ENCODE results near the gene LRRC14B. TPM values are rescaled to one million over a fixed set of nuclear protein-coding genes. Genes with fewer than 3 reads are reported as not detected.

LRRC14B gene
- total and polyA plus RNA-seq, 10 donors, result 0.10 TPM; not detected in 9

DNA sequence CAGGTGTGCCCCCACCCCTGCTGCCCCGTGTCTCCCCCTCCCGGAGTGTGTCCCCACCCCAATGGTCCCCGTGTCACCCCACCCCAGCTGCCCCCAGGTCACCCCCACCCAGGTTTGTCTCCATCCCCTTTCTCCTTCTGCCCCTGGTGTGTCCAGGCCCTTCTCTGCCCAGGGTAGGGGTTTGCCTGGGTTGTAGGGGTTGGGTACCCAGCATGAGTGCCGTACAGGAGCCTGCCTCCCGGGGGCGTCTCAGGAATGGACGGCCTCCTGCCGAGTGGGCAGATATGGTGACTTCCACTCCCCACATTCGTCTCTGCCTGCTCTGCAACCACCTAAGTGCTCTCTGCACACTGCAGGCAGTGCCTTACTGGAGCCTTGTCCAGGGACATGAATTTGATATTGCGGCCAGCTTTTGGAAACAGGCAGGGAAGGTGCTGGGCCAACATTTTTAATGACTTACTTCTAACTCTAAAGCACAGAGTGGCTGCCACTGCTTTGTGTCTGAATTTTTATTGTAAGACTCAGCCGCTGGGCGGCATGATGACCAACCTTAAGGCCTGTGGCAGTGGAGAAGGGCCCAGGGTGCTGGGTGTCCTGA is 6.7 kb downstream of the LRRC14B start:
- Histone ChIP-seq H3K27ac (no peak overlapping the region), H3K4me3 (no peak overlapping the region), H3K4me1 (peaks cover 0 to 7% (median 0%) of the 10 kb centered on the region in 6 donors), H3K36me3 (peaks cover 0 to 19% (median under 1%) of the 10 kb centered on the region in 6 donors), H3K9me3 (no peaks in the 10 kb centered on the region), H3K27me3 (replicated peaks in 1 of 7) (peaks cover 0 to 8% (median 0%) of the 10 kb centered on the region in 7 donors)
- WGBS, 5 donors, result 84 to 95% (median 87%) methylated on average over 12 of the region's 12 CpGs
- TF ChIP-seq CTCF (IDR thresholded peaks at IDR 0.05 in 8 of 11, conservative IDR thresholded peaks at IDR 0.05 in 3 of 11), result no peak
- no peak for TF ChIP-seq POLR2A (IDR thresholded peaks at IDR 0.05)
- no peak for TF ChIP-seq POLR2AphosphoS5 (IDR thresholded peaks at IDR 0.05)
- intact Hi-C loops (cut with DNase I; ENCODE audit: low total_unique reads), result no loop called here
- DNase-seq, result peak; percentile 50

DNA sequence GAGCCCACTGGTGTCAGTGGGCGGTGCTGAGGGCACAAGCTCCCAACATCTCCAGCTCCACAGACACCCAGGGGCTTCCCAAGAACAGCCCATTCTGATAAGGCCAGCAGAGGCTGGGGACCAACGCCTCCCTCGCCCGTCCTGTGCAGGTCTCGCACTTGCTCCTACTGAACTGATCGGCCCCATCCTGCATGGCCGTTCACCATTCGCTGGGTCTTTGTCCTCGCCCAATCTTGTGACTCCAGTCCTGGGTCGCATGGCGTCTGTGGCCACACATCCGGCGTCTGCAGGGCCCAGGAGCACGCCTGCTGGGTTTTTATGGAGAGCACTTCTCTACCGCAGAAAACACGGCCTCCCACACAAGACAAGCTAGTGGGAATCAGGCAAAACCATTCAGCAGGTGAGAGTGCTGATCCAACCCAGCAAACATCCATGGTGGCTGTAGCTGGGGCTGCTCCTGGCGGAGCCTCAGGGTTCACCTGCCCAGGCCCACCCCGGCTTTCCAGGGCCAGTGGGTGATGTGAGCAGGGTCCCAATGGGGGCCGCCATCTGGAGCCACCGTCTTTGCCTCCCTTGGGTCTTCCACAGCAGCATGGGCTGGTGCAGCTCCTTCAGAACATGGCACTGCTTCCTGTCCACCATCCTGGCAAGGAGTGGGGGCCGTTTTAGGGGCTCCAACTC is 7.4 kb downstream of the LRRC14B start:
- Histone ChIP-seq H3K4me3 (no peak overlapping the region), H3K4me1 (peaks cover 0 to 7% (median 0%) of the 10 kb centered on the region in 6 donors), H3K9me3 (no peaks in the 10 kb centered on the region), H3K36me3 (peaks cover 0 to 25% (median 7%) of the 10 kb centered on the region in 6 donors), H3K27me3 (replicated peaks in 1 of 7) (peaks cover 0 to 1% (median 0%) of the 10 kb centered on the region in 7 donors), H3K27ac (no peak overlapping the region)
- peak; percentile 69 for DNase-seq
- intact Hi-C loops (cut with DNase I; ENCODE audit: low total_unique reads), result no loop called here
- TF ChIP-seq CTCF (IDR thresholded peaks at IDR 0.05 in 8 of 11, conservative IDR thresholded peaks at IDR 0.05 in 3 of 11), result no peak
- WGBS, 5 donors, result 95 to 98% (median 96%) methylated on average over 21 of the region's 21 CpGs

- H3K9me3 ChIP-seq, result no peaks in the 10 kb centered on the region
- no peaks in the 10 kb centered on the region for H3K27me3 ChIP-seq (replicated peaks in 1 of 7)
- no peak overlapping the region for H3K4me3 ChIP-seq
- 93 to 97% (median 94%) methylated on average over 6 to 16 of the region's 16 CpGs for WGBS, 5 donors
- peaks cover 0 to 7% (median 0%) of the 10 kb centered on the region in 6 donors for H3K4me1 ChIP-seq
- DNase-seq, result peak; percentile 64
- no peak overlapping the region for H3K27ac ChIP-seq
- intact Hi-C loops (cut with DNase I; ENCODE audit: low total_unique reads), result no loop called here
- H3K36me3 ChIP-seq, result peaks cover 0 to 33% (median 14%) of the 10 kb centered on the region in 6 donors
- TF ChIP-seq POLR2A (IDR thresholded peaks at IDR 0.05) (no peak), POLR2AphosphoS5 (IDR thresholded peaks at IDR 0.05) (peak in 1 of 3 donors; percentile 3)
These were observed 8.1 kb downstream of the LRRC14B start for GRCh38 chr5:199197-199949.

DNA sequence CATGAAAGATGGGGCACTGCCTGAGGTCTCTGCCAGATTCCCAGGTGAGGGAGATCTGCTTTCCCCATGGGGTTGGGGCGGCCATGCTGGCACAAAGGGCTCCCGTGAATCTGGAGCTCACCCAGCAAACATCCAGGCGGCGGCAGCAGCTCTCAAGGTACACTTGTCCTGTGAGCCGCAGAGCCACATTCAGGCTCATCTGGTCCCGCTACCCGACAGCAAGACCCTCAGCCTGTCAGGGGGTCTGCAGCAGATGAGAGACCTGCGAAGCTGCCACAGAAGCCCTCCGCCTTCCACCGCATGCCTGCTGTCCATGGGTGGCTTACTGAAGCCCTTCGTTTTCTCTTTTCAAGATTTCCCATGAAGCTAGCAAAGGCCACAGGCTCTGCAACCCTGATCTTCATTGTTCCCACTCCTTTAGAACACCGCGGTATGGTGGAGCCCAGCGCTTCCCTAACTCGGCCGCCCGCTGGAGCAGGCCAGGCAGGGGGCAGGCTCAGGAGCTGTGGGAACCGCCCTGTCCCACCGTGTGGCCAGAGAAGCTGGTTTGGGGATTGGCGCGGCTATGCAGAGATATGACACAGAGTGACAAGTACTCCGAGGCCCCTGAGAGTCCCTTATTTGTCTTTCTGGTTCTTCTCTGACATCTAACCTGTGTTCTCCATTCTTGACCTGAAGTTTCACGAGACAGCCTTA is 8.8 kb downstream of the LRRC14B start:
- 92 to 94% (median 93%) methylated on average over 23 of the region's 23 CpGs for WGBS, 5 donors

More for the DNA sequence above, 8.8 kb downstream of the LRRC14B start:
- Histone ChIP-seq H3K9me3 (no peaks in the 10 kb centered on the region), H3K27me3 (replicated peaks in 1 of 7) (no peaks in the 10 kb centered on the region), H3K36me3 (peaks cover 0 to 40% (median 20%) of the 10 kb centered on the region in 6 donors), H3K27ac (no peak overlapping the region), H3K4me1 (peaks cover 0 to 7% (median 0%) of the 10 kb centered on the region in 6 donors), H3K4me3 (no peak overlapping the region)
- no peak for TF ChIP-seq POLR2A (IDR thresholded peaks at IDR 0.05)
- DNase-seq, result peak; percentile 51
- intact Hi-C loops (cut with DNase I; ENCODE audit: low total_unique reads), result no loop called here

Data from spleen (tissue), 11 donors.